Neural cell (in vitro differentiated cells): ENCODE results near the gene COMMD9. TPM values are rescaled to one million over a fixed set of nuclear protein-coding genes. Genes with fewer than 3 reads are reported as not detected.

Experiments
- H2AFZ ChIP-seq: fragments of 200-600, 300-800 bp; sonication (generic), shearing (Covaris generic); 2 replicates; pipeline ENCODE4 v1.6.0; 2014; ENCODE audit warnings: low read depth, mild to moderate bottlenecking, antibody characterized with exemption, low read length, moderate library complexity
- H3F3A ChIP-seq: fragments of 200-600 bp; shearing (Covaris generic); 2 replicates; pipeline ENCODE4 v1.6.1; 2016; ENCODE audit warnings: mild to moderate bottlenecking, moderate library complexity, mixed read lengths, antibody characterized with exemption, low read length; ENCODE audit not compliant: insufficient read depth, poor library complexity, severe bottlenecking
- H3K27ac ChIP-seq: fragments of 200-600, 300-800 bp; sonication (generic), shearing (Covaris generic); 2 replicates; pipeline ENCODE4 v1.5.1; 2014; ENCODE audit warnings: mild to moderate bottlenecking, low read length, moderate library complexity
- H3K27me3 ChIP-seq: fragments of 300-800, 200-600 bp; sonication (generic), shearing (Covaris generic); 2 replicates; pipeline ENCODE4 v1.6.0; 2014; ENCODE audit warnings: mild to moderate bottlenecking, low read depth, low read length, moderate library complexity; ENCODE audit not compliant: insufficient read depth
- H3K36me3 ChIP-seq: fragments of 300-800, 200-600 bp; sonication (generic), shearing (Covaris generic); 2 replicates; pipeline ENCODE4 v1.5.1; 2014; ENCODE audit warnings: mild to moderate bottlenecking, antibody characterized with exemption, low read length, moderate library complexity; ENCODE audit not compliant: insufficient read depth
- H3K4me2 ChIP-seq: fragments of 300-800, 200-600 bp; sonication (generic), shearing (Covaris generic); 2 replicates; pipeline ENCODE4 v1.6.0; 2014; ENCODE audit warnings: mild to moderate bottlenecking, low read length
- H3K4me3 ChIP-seq: fragments of 300-800, 200-600 bp; sonication (generic), shearing (Covaris generic); 2 replicates; pipeline ENCODE4 v1.5.1; 2014; ENCODE audit warnings: mild to moderate bottlenecking, low read length, moderate library complexity
- H3K79me2 ChIP-seq: fragments of 200-600 bp; shearing (Covaris generic); replicated peaks from 2 replicates; pipeline ENCODE4 v1.6.0; 2014; ENCODE audit warnings: mild to moderate bottlenecking, low read length, moderate library complexity; ENCODE audit not compliant: insufficient read depth
- H3K9ac ChIP-seq: fragments of 300-800, 200-600 bp; sonication (generic), shearing (Covaris generic); 2 replicates; pipeline ENCODE4 v1.6.1; 2016; ENCODE audit warnings: mild to moderate bottlenecking, low read length, mixed read lengths
- H3K9me2 ChIP-seq: fragments of 200-600 bp; shearing (Covaris generic); 2 replicates; pipeline ENCODE4 v1.6.1; 2016; ENCODE audit warnings: mild to moderate bottlenecking, low read length, mixed read lengths; ENCODE audit not compliant: insufficient read depth
- H3K9me3 ChIP-seq: fragments of 200-600, 300-800 bp; sonication (generic), shearing (Covaris generic); 2 replicates; pipeline ENCODE4 v1.6.1; 2016; ENCODE audit warnings: mild to moderate bottlenecking, mixed run types, low read length, moderate library complexity, mixed read lengths
- H4K20me1 ChIP-seq: fragments of 200-600 bp; shearing (Covaris generic); 2 replicates; pipeline ENCODE4 v1.6.1; 2016; ENCODE audit warnings: mild to moderate bottlenecking, mixed run types; ENCODE audit not compliant: insufficient read depth
- CTCF ChIP-seq: fragments of 450-650 bp; IDR thresholded peaks from 2 replicates; pipeline ENCODE4 v1.5.1; 2014; ENCODE audit warnings: antibody characterized with exemption, mild to moderate bottlenecking, moderate library complexity; ENCODE audit not compliant: poor library complexity, severe bottlenecking
- EP300 ChIP-seq: fragments of 450-650 bp; conservative IDR thresholded peaks from 2 replicates; pipeline ENCODE4 v1.6.1; 2014; ENCODE audit warnings: antibody characterized with exemption, mild to moderate bottlenecking, moderate library complexity; ENCODE audit not compliant: poor library complexity, severe bottlenecking
- EZH2 ChIP-seq: fragments of 200-600, 300-800 bp; shearing (Covaris generic), sonication (generic); IDR thresholded peaks from 2 replicates; pipeline ENCODE4 v1.6.1; 2014; ENCODE audit warnings: antibody characterized with exemption, low read length, borderline replicate concordance, mild to moderate bottlenecking; ENCODE audit not compliant: insufficient read depth, poor library complexity, severe bottlenecking
- MXI1 ChIP-seq: fragments of 450-650 bp; conservative IDR thresholded peaks from 2 replicates; pipeline ENCODE4 v1.6.1; 2014; ENCODE audit warnings: antibody characterized with exemption, mild to moderate bottlenecking; ENCODE audit not compliant: poor library complexity, severe bottlenecking
- POLR2AphosphoS5 ChIP-seq: IDR thresholded peaks from 2 replicates; pipeline ENCODE4 v1.6.1; 2012
- RAD21 ChIP-seq: fragments of 450-650 bp; conservative IDR thresholded peaks from 2 replicates; pipeline ENCODE4 v1.6.1; 2014; ENCODE audit warnings: antibody characterized with exemption, mild to moderate bottlenecking, moderate library complexity
- REST ChIP-seq: IDR thresholded peaks from 2 replicates; pipeline ENCODE4 v1.6.1; 2012; ENCODE audit warnings: borderline replicate concordance
- SMC3 ChIP-seq: fragments of 450-650 bp; conservative IDR thresholded peaks from 2 replicates; pipeline ENCODE4 v1.6.1; 2014; ENCODE audit warnings: antibody characterized with exemption, mild to moderate bottlenecking, moderate library complexity; ENCODE audit not compliant: poor library complexity
- TAF1 ChIP-seq: IDR thresholded peaks from 2 replicates; pipeline ENCODE4 v1.6.1; 2012; ENCODE audit warnings: low read depth
- polyA plus RNA-seq: library from polyadenylated mRNA; depleted of rRNA; stranded (reverse); fragments of >200 nt; gene quantifications from 2 replicates; pipeline ENCODE4 v1.2.3, GENCODE V29; 2014

COMMD9 gene
- polyA plus RNA-seq, 1 donor from 2014 or later: 119 TPM

GRCh38 chr11:36227044-36227443, 62.2 kb downstream of the COMMD9 start:
- Histone ChIP-seq H4K20me1 (no peaks in the 10 kb centered on the region), H3F3A (no peaks in the 10 kb centered on the region), H3K9ac (no peak overlapping the region), H3K4me2 (no peak overlapping the region), H3K9me2 (no peaks in the 10 kb centered on the region), H3K9me3 (no peaks in the 10 kb centered on the region), H3K27ac (no peak overlapping the region), H3K36me3 (no peaks in the 10 kb centered on the region), H2AFZ (no peak overlapping the region), H3K79me2 (no peaks in the 10 kb centered on the region), H3K4me3 (no peak overlapping the region), H3K27me3 (no peaks in the 10 kb centered on the region)
- TF ChIP-seq TAF1 (no peak), SMC3 (no peak), CTCF (no peak), EP300 (no peak), MXI1 (no peak), POLR2AphosphoS5 (no peak)

- Histone ChIP-seq H3K79me2 (no peaks in the 10 kb centered on the region), H2AFZ (no peak overlapping the region), H3K9me3 (no peaks in the 10 kb centered on the region), H3K9ac (no peak overlapping the region), H3K36me3 (no peaks in the 10 kb centered on the region), H3K27me3 (no peaks in the 10 kb centered on the region), H4K20me1 (no peaks in the 10 kb centered on the region), H3K27ac (no peak overlapping the region), H3K4me2 (no peak overlapping the region), H3K4me3 (no peak overlapping the region), H3K9me2 (no peaks in the 10 kb centered on the region), H3F3A (no peaks in the 10 kb centered on the region)
- TF ChIP-seq EZH2 (no peak), EP300 (no peak), SMC3 (no peak), REST (no peak), RAD21 (no peak), CTCF (no peak), TAF1 (no peak), POLR2AphosphoS5 (no peak), MXI1 (no peak)
Measured at GRCh38 chr11:36224209-36224882, 64.9 kb downstream of the COMMD9 start.
